T-helper 2 cell treated with Interferon-gamma antibody and Interleukin-4, amounts not matched to agents 100 ng/mL and 5 ng/mL, for 36 hours (primary cell): ENCODE data around the gene CDR2L. TPM values are rescaled to one million over a fixed set of nuclear protein-coding genes. Genes with fewer than 3 reads are reported as not detected.

Source experiments
- intact Hi-C: fragments of 100-400 bp; cut with micrococcal nuclease; formaldehyde crosslinking; loops from one replicate; pipeline ENCODE4 v1.15.1; 2023
- total RNA-seq: library from RNA; stranded (reverse); gene quantifications from 2 replicates; pipeline ENCODE4 v1.2.3, GENCODE V29; 2022

CDR2L gene
- total RNA-seq, 1 donor from 2014 or later: 0.73 TPM

- intact Hi-C loops: no loop called here
Measured at GRCh38 chr17:74978240-74978639, 9.2 kb upstream of the CDR2L start.

GRCh38 chr17:74979408-74980146 is 7.9 kb upstream of the CDR2L start:
- intact Hi-C loops: no loop called here

GRCh38 chr17:74981318-74981978 is 6.0 kb upstream of the CDR2L start:
- intact Hi-C loops: no loop called here

- intact Hi-C loops: loop anchor here (1.0 kb wide), 1 partner anchor 109 kb away; no protein-coding TSS in a partner anchor
Measured at GRCh38 chr17:74981979-74982662, 5.3 kb upstream of the CDR2L start.

GRCh38 chr17:74982663-74983313 is 4.6 kb upstream of the CDR2L start:
- intact Hi-C loops: loop anchor here (1.0 kb wide), 1 partner anchor 109 kb away; no protein-coding TSS in a partner anchor

GRCh38 chr17:74986206-74986576 is 1.2 kb upstream of the CDR2L start:
- intact Hi-C loops: loop anchor here (2.0 kb wide), 2 partner anchors 27 to 49 kb away; partner anchors contain the start of gene MRPL58

- intact Hi-C loops: loop anchor here (2.0 kb wide), 2 partner anchors 25 to 47 kb away; partner anchors contain the start of gene MRPL58
Measured at GRCh38 chr17:74987909-74988711, 678 bp downstream of the CDR2L start.

- intact Hi-C loops: no loop called here
Measured at GRCh38 chr17:74990581-74991105, 3.2 kb downstream of the CDR2L start.

- intact Hi-C loops: no loop called here
Measured at GRCh38 chr17:74992223-74992622, 4.8 kb downstream of the CDR2L start.

- intact Hi-C loops: no loop called here
Measured at GRCh38 chr17:74994440-74994839, 7.0 kb downstream of the CDR2L start.

GRCh38 chr17:74995847-74996246 is 8.4 kb downstream of the CDR2L start:
- intact Hi-C loops: no loop called here

GRCh38 chr17:74998783-74999182 is 11.4 kb downstream of the CDR2L start:
- intact Hi-C loops: no loop called here

- intact Hi-C loops: no loop called here
Measured at GRCh38 chr17:74999523-74999922, 12.1 kb downstream of the CDR2L start.

GRCh38 chr17:75001915-75002843 is 14.7 kb downstream of the CDR2L start:
- intact Hi-C loops: no loop called here

- intact Hi-C loops: no loop called here
Measured at GRCh38 chr17:75003070-75003956, 15.9 kb downstream of the CDR2L start.

- intact Hi-C loops: no loop called here
Measured at GRCh38 chr17:75003957-75004355, 16.5 kb downstream of the CDR2L start.

- intact Hi-C loops: no loop called here
Measured at GRCh38 chr17:75004371-75004770, 16.9 kb downstream of the CDR2L start.

- intact Hi-C loops: no loop called here
Measured at GRCh38 chr17:75005291-75005690, 17.9 kb downstream of the CDR2L start.
